Mesodermal cell (in vitro differentiated cells): Measurements from ENCODE around the gene OTUD3.
"Not testable (repeated sequence)": the region's sequence is repeated elsewhere in the genome, so short reads cannot be mapped to it uniquely, and the experiment has no call there.

Source experiments
- H3K27ac ChIP-seq: 2 replicates; pipeline ENCODE4 v1.7.0; 2013; ENCODE audit warnings: mild to moderate bottlenecking, low read depth, low read length, moderate library complexity; ENCODE audit not compliant: severe bottlenecking
- H3K36me3 ChIP-seq: 2 replicates; pipeline ENCODE4 v1.7.1; 2013; ENCODE audit warnings: mild to moderate bottlenecking, low read length, moderate library complexity; ENCODE audit not compliant: control insufficient read depth, insufficient read depth
- H3K4me1 ChIP-seq: one replicate; pipeline ENCODE4 v1.7.1; 2013; ENCODE audit warnings: mild to moderate bottlenecking, low read length; ENCODE audit not compliant: insufficient read depth, control insufficient read depth, poor library complexity, severe bottlenecking
- H3K4me3 ChIP-seq: 2 replicates; pipeline ENCODE4 v1.7.0; 2013; ENCODE audit warnings: low read length, control low read depth, mild to moderate bottlenecking; ENCODE audit not compliant: insufficient read depth, poor library complexity, severe bottlenecking; ENCODE audit errors: extremely low read depth
- H3K9me3 ChIP-seq: 2 replicates; pipeline ENCODE4 v1.7.1; 2013; ENCODE audit warnings: mild to moderate bottlenecking, low read length, moderate library complexity; ENCODE audit not compliant: control insufficient read depth
- WGBS, 2 experiments: methylation state at CpG; one replicate each; pipeline ENCODE4 v1.1.5; 2013; ENCODE audit warnings: missing lambda C conversion rate in 2 of 2; ENCODE audit not compliant: insufficient coverage in 2 of 2; 5-methylcytosine and 5-hydroxymethylcytosine counted together

Gene OTUD3

DNA sequence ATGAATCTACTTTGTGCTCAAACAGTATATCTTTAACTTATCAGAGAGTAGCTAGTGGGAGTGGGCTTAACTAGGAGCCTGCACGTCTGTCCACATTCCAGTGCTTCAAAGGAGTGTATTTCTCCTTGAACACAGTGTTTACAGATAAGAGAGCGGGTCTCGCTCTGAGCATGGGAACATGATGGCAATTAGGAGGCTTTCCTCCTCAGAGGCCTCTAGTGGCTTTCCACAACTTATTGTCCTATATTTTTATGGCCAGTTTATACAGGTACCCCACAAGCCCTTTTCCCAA lies 44.9 kb downstream of the OTUD3 start:
- peaks cover 11% of the 10 kb centered on the region for H3K4me1 ChIP-seq
- peak overlapping the region; percentile 81 for H3K27ac ChIP-seq
- peaks cover 24% of the 10 kb centered on the region for H3K9me3 ChIP-seq
- not testable (repeated sequence) for H3K36me3 ChIP-seq, H3K4me3 ChIP-seq
- WGBS, 2 experiments, result 60 to 89% methylated on average over 1 to 3 of the region's 3 CpGs

DNA sequence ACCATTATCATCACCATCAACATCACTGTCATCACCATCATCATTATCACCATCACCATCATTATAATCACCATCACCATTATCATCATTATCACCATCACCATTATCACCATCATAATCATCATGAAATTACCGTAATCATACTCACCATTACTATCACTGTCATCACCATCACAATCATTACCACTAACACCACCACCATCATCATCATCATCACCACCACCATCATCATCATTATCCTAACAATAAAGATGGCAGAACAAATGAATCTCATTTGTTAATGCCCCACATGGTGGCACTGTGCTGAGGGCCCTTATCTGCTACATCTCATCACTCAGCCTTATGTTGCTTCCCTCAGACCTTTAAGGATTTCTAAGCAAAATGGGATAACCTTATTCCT lies 50.7 kb downstream of the OTUD3 start:
- no peak overlapping the region for H3K4me3 ChIP-seq
- peaks cover 40% of the 10 kb centered on the region for H3K9me3 ChIP-seq
- WGBS, 2 experiments, result 47 to 60% methylated on average over 1 of the region's 1 CpG
- no peaks in the 10 kb centered on the region for H3K4me1 ChIP-seq
- H3K36me3 ChIP-seq, result no peaks in the 10 kb centered on the region
- no peak overlapping the region for H3K27ac ChIP-seq

DNA sequence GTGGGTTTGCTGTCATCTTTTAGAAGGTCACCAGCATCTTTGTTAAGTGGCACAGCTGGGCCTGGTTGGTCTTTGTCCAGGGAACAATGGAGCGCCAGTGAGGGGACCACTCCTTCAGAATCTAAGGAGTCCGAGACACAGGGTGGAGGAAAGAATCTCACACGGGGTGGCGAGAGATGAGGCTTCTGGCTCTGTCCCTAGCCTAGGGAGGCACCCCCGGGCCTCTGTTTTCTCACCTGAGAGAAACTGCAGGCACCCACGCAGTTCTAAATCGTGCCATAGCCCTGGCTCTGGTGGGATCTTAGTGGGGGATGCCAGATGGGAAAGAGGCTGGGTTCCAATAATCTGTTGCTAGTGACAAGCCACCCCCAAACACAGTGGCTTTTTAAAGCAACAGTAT lies 52.1 kb downstream of the OTUD3 start:
- no peaks in the 10 kb centered on the region for H3K36me3 ChIP-seq

DNA sequence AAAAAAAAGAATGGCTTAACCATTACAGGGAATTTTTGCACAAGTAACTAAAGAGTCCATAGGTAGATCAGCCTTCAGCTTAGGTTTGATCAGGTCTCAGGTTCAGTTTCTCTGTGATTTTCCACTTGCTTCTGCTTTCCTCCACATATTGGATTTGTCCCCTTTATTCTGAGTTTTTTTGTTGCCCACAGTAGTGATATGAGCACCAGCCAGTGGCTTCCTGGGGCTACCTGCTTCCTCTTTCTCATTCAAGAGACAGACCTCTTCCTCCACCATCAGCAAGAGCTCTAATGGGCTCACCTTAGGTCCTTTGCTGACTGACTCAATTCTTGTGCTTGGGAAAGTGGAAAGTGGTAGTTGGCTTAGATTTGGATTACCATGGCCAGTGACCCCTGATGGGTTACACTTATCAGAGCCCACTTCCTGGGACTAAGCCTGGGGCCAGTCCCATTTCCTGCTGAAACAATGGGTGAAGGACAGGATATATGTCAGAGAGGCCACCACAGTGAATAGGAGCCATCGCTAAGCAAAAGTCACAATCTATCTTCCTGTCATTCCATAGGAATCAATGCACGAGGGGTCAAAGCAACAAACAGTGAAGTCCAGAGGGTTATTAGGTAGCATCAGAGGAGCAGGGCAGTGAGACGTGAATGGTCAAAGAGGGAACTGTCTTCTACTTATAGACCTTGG lies 54.0 kb downstream of the OTUD3 start:
- H3K9me3 ChIP-seq, result peaks cover 33% of the 10 kb centered on the region
- 79 to 90% methylated on average over 3 of the region's 3 CpGs for WGBS, 2 experiments
- no peak overlapping the region for H3K4me3 ChIP-seq
- no peaks in the 10 kb centered on the region for H3K36me3 ChIP-seq
- H3K4me1 ChIP-seq, result no peaks in the 10 kb centered on the region
- no peak overlapping the region for H3K27ac ChIP-seq

More for the DNA sequence above, 52.1 kb downstream of the OTUD3 start:
- Histone ChIP-seq H3K27ac (no peak overlapping the region), H3K9me3 (peaks cover 40% of the 10 kb centered on the region), H3K4me3 (no peak overlapping the region), H3K4me1 (no peaks in the 10 kb centered on the region)
- WGBS, 2 experiments, result 91 to 95% methylated on average over 6 to 7 of the region's 7 CpGs

DNA sequence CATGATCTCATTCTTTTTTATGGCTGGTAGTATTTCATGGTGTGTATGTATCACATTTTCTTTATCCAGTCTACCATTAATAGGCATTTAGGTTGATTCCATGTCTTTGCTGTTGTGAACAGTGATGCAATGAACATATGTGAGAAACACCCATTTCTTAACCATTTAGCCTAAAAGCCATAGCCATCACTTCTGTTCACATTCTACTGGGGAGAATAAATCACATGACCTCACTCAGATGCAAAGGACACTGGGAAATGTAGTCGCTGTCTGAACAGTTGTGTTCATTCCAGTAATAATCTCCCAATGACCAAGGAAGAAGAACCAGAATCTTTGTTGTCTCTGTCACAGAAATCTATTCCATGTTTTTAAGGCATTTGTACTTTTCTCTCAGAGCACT lies 56.3 kb downstream of the OTUD3 start:
- no peak overlapping the region for H3K27ac ChIP-seq
- WGBS, 2 experiments, result 83 to 100% methylated on average over 1 of the region's 1 CpG

DNA sequence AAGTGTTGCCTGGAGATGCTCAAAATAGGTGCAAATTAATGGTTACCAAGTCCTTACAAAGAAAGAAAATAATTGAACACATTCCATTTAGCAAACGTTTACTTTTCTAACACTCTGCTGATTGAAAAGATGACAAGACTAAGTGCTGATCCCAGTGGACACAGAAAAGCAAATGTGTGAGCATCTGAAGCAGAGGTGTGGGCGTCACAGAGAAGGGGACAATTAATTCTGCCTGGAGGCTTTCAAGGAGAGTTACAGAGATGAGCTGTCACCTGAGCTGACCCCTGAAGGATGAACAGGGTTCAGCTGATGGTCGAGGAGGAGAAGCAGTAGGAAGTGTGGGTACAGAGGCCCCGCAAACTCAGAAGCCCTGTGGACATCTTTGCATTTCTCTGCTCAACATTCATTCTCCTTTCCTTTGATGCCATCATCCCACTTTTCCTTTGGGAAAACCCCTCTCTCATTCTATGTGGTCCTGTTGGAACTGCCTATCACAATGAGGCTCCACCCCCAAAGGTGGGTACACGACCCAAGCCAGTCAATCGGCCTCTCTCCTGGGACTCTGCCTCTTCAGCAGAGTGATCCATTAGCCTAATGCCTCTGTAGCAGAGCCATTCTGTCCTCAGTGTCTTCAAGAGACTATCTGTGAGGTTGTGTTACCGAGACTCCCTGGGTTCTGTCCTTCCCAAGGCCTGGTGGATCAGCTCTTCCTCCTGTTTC lies 58.5 kb downstream of the OTUD3 start:
- 86 to 88% methylated on average over 3 to 5 of the region's 7 CpGs for WGBS, 2 experiments
- Histone ChIP-seq H3K4me3 (no peak overlapping the region), H3K9me3 (peaks cover 11% of the 10 kb centered on the region), H3K4me1 (no peaks in the 10 kb centered on the region), H3K36me3 (no peaks in the 10 kb centered on the region), H3K27ac (no peak overlapping the region)

More for the DNA sequence above, 56.3 kb downstream of the OTUD3 start:
- Histone ChIP-seq H3K36me3 (no peaks in the 10 kb centered on the region), H3K9me3 (peaks cover 16% of the 10 kb centered on the region), H3K4me3 (no peak overlapping the region), H3K4me1 (no peaks in the 10 kb centered on the region)

DNA sequence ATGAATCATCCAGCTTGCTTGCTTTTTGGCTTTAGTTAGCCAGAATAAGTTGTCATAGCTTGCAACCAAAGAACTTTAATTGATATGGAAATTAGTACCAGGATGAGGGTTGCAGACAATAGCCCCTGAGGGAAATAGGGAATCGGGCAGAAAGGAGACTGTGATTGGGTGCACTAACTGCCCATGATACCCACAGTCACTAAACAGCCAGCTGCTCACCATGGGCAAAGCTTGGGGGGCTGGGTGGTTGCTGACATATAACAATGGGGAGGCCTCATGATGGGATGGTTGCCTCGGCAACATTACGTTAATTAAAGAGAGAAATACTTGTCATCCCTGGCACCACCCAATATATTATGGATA lies 59.0 kb downstream of the OTUD3 start:
- Histone ChIP-seq H3K36me3 (no peaks in the 10 kb centered on the region), H3K4me3 (no peak overlapping the region), H3K4me1 (peaks cover 2% of the 10 kb centered on the region), H3K27ac (no peak overlapping the region), H3K9me3 (peaks cover 11% of the 10 kb centered on the region)
- 100% methylated on average over 1 of the region's 3 CpGs; no CpG with 5 or more reads in 1 of the 2 experiments for WGBS, 2 experiments

DNA sequence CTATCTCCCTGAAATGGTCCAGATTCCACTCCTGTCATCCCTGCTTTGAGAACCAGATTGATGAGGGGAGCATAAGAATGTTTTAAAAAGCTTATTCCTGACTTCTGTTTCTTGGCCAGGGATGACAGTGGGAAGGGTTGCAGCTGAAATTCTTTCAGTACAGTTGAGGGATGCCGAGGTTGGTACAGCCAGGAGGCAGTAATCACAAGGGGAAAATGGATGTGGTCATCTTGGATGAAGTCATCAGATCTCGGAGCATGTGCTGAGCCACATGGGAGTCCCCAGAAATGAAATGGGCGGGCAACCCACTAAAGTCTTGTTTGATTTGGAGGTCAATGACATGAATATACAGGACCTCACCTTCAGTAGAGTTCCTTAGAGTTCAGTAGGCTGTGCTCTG lies 59.9 kb downstream of the OTUD3 start:
- 90 to 96% methylated on average over 3 of the region's 3 CpGs for WGBS, 2 experiments
- H3K4me1 ChIP-seq, result peaks cover 4% of the 10 kb centered on the region
- H3K36me3 ChIP-seq, result no peaks in the 10 kb centered on the region
- H3K9me3 ChIP-seq, result peaks cover 11% of the 10 kb centered on the region
- H3K4me3 ChIP-seq, result no peak overlapping the region
- H3K27ac ChIP-seq, result no peak overlapping the region

DNA sequence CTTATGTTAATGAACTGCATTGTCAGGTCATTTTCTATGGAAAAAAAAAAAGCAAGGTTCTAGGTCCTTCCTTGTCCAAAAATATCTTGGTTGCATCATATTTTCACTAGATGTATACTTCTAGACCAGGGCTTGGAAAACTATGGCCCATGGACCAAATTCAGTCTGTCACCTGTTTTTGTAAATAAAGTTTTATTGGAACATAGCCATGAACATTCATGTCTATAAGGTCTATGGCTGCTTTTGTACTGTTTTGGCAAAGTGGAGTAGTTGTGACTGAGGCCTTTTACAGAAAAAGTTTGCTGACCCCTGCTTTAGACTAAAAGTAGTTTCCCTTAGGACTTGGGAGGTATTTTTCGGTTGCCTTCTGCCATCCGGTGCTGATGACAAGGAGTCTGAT lies 60.5 kb downstream of the OTUD3 start:
- no peak overlapping the region for H3K4me3 ChIP-seq
- H3K9me3 ChIP-seq, result peaks cover 11% of the 10 kb centered on the region
- peaks cover 4% of the 10 kb centered on the region for H3K4me1 ChIP-seq
- WGBS, 2 experiments, result 100% methylated on average over 1 of the region's 2 CpGs
- no peak overlapping the region for H3K27ac ChIP-seq
- no peaks in the 10 kb centered on the region for H3K36me3 ChIP-seq

DNA sequence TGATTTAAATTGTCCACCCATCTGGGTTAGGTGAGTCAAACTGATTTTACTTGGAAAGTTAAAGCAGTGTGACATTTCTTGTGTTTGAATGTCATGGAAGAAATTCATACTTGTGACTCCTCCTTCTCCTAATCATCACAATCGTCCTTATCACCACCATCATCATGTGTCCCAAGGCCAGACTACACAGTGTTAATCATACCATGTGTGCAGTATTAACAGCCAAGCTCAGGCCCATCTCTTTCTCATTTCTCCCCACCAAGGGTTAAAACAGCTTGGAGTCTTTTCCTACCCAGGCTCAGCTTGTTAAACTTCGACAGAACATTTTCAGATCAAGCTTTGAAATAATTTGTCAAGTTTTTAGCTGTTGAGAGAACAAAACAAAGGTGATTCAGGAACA lies 63.7 kb downstream of the OTUD3 start:
- WGBS, 2 experiments, result 60 to 89% methylated on average over 1 of the region's 2 CpGs
- Histone ChIP-seq H3K4me1 (peaks cover 7% of the 10 kb centered on the region), H3K9me3 (peaks cover 6% of the 10 kb centered on the region), H3K27ac (no peak overlapping the region), H3K4me3 (no peak overlapping the region), H3K36me3 (no peaks in the 10 kb centered on the region)

DNA sequence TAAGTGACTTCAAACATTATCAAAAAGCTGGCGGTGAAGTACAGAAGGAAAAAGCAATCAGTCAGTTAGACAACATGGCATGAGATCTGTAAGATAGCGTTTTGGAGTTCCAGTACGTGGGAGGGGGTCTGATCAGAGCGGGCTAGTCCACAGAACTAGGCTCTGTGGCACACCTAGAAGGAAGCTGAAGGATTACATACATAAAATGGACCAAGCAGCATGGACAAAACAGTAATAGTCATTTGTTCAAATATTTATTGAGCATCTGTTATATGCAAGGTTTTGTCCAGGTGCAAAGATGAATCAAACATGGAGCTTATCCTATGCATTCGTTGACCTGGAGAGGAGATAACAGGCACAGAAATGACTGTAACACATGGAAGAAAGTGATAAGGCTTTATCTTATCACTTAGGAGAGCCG lies 64.1 kb downstream of the OTUD3 start:
- H3K4me3 ChIP-seq, result no peak overlapping the region
- 76 to 92% methylated on average over 5 to 6 of the region's 6 CpGs for WGBS, 2 experiments
- H3K9me3 ChIP-seq, result peaks cover 1% of the 10 kb centered on the region
- H3K4me1 ChIP-seq, result peaks cover 7% of the 10 kb centered on the region
- H3K36me3 ChIP-seq, result no peaks in the 10 kb centered on the region
- H3K27ac ChIP-seq, result no peak overlapping the region
